Measurements from ENCODE around the gene RHEX.

RHEX gene

DNA sequence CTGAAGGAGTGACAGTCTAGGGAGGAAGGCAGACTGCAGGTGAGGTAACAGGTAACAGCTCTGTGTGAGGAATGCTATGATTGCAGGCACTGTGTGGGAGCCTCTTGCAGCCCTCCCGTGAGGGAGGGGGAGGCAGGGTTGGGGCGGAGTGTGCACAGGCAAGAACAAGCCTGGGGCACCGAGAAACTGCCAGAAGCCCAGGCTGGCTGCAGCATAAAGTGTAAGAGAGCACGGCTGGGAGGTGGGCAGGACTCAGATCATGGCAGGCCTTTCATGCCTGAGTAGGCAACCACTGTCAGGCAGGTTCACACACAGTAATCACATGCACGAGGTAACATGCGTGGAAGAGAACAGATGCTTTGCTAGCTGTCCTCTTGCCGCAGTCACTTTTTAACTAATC lies 11.3 kb upstream of the RHEX start:
- Histone ChIP-seq H4K8ac (ENCODE audit: low read depth, low read length) (no peak overlapping the region), H2BK5ac (ENCODE audit: low read length) (no peak overlapping the region), H3K79me1 (ENCODE audit: low read depth, low read length) (no peaks in the 10 kb centered on the region), H3K4me2 (ENCODE audit: insufficient read depth, low read length, poor library complexity, severe bottlenecking) (no peak overlapping the region), H3K36me3 (replicated peaks in 1 of 2; ENCODE audit: control insufficient read depth in 2 of 2, insufficient read depth in 2 of 2, low read length in 2 of 2) (no peaks in the 10 kb centered on the region), H3K18ac (ENCODE audit: low read length) (peak overlapping the region; percentile 76), H3K4me3 (ENCODE audit: low read length in 2 of 2) (no peak overlapping the region), H3K27me3 (ENCODE audit: control insufficient read depth in 3 of 3, insufficient read depth in 3 of 3, low read depth in 1 of 3, low read length in 3 of 3) (peaks cover 0 to 26% (median 2%) of the 10 kb centered on the region in 3 experiments), H3K23ac (ENCODE audit: low read depth, low read length, poor library complexity) (no peak overlapping the region), H3K9ac (ENCODE audit: low read depth, low read length, poor library complexity) (peak overlapping the region; percentile 72), H3K4ac (ENCODE audit: low read length) (no peak overlapping the region), H2BK120ac (ENCODE audit: low read depth, low read length) (no peak overlapping the region), H4K91ac (ENCODE audit: low read depth, low read length, poor library complexity) (no peak overlapping the region), H3K14ac (ENCODE audit: low read length) (peak overlapping the region; percentile 89), H3K27ac (replicated peaks; ENCODE audit: low read length) (no peak overlapping the region), H2AK5ac (ENCODE audit: low read depth, low read length) (no peak overlapping the region), H3K4me1 (ENCODE audit: control insufficient read depth in 2 of 2, insufficient read depth in 1 of 2, low read depth in 1 of 2, low read length in 2 of 2) (peaks cover 0 to 10% of the 10 kb centered on the region in 2 donors), H2AFZ (ENCODE audit: low read length) (peak overlapping the region; percentile 59), H2BK15ac (ENCODE audit: low read length) (no peak overlapping the region), H3K9me3 (replicated peaks in 1 of 2; ENCODE audit: control insufficient read depth in 2 of 2, insufficient read depth in 1 of 2, low read depth in 1 of 2, low read length in 2 of 2) (no peaks in the 10 kb centered on the region), H2BK12ac (ENCODE audit: low read length) (peak overlapping the region; percentile 41)
- WGBS, 2 donors (ENCODE audit: extremely low coverage in 2 of 2, insufficient read length in 2 of 2, insufficient replicate concordance in 1 of 2) = no CpG with 5 or more reads among the region's 7 CpGs
- no peak for DNase-seq (ENCODE audit: low spot score)

DNA sequence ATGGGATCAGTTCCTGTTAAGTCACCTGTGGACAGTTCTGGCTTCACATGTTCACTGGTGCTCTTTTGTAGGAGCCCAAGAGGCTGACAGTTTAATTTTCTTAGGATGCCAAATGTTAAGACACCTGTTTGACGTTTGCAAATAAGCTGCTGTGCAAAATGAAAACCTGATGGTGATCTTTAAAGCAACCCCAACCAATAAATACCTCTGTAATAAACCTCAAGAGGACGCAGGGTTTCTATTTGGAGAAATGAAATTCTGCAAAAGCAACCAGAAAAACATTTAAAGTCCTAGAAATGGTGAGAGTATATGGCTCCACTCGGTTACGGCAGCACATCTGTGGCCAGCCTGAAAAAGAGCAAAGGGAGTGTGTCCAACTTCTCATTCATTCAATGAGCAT lies 5.7 kb upstream of the RHEX start:
- H2AK5ac ChIP-seq (ENCODE audit: low read depth, low read length) = no peak overlapping the region
- H3K14ac ChIP-seq (ENCODE audit: low read length) = no peak overlapping the region
- H3K23ac ChIP-seq (ENCODE audit: low read depth, low read length, poor library complexity) = no peak overlapping the region
- no peak overlapping the region for H2BK12ac ChIP-seq (ENCODE audit: low read length)
- no peak overlapping the region for H2BK5ac ChIP-seq (ENCODE audit: low read length)
- no peaks in the 10 kb centered on the region for H3K27me3 ChIP-seq (ENCODE audit: control insufficient read depth in 3 of 3, insufficient read depth in 3 of 3, low read depth in 1 of 3, low read length in 3 of 3)
- no peak overlapping the region for H4K91ac ChIP-seq (ENCODE audit: low read depth, low read length, poor library complexity)
- no peak for DNase-seq (ENCODE audit: low spot score)
- no CpG with 5 or more reads among the region's 4 CpGs for WGBS, 2 donors (ENCODE audit: extremely low coverage in 2 of 2, insufficient read length in 2 of 2, insufficient replicate concordance in 1 of 2)
- no peak overlapping the region for H2BK15ac ChIP-seq (ENCODE audit: low read length)
- H3K27ac ChIP-seq (replicated peaks; ENCODE audit: low read length) = no peak overlapping the region
- H3K9ac ChIP-seq (ENCODE audit: low read depth, low read length, poor library complexity) = no peak overlapping the region
- H3K4me3 ChIP-seq (ENCODE audit: low read length in 2 of 2) = no peak overlapping the region
- H3K18ac ChIP-seq (ENCODE audit: low read length) = no peak overlapping the region
- no peak overlapping the region for H2BK120ac ChIP-seq (ENCODE audit: low read depth, low read length)
- no peaks in the 10 kb centered on the region for H3K4me1 ChIP-seq (ENCODE audit: control insufficient read depth in 2 of 2, insufficient read depth in 1 of 2, low read depth in 1 of 2, low read length in 2 of 2)
- no peak overlapping the region for H3K4me2 ChIP-seq (ENCODE audit: insufficient read depth, low read length, poor library complexity, severe bottlenecking)
- H2AFZ ChIP-seq (ENCODE audit: low read length) = no peak overlapping the region
- H3K79me1 ChIP-seq (ENCODE audit: low read depth, low read length) = no peaks in the 10 kb centered on the region
- no peak overlapping the region for H4K8ac ChIP-seq (ENCODE audit: low read depth, low read length)
- no peaks in the 10 kb centered on the region for H3K9me3 ChIP-seq (replicated peaks in 1 of 2; ENCODE audit: control insufficient read depth in 2 of 2, insufficient read depth in 1 of 2, low read depth in 1 of 2, low read length in 2 of 2)
- no peak overlapping the region for H3K4ac ChIP-seq (ENCODE audit: low read length)
- H3K36me3 ChIP-seq (replicated peaks in 1 of 2; ENCODE audit: control insufficient read depth in 2 of 2, insufficient read depth in 2 of 2, low read length in 2 of 2) = no peaks in the 10 kb centered on the region

DNA sequence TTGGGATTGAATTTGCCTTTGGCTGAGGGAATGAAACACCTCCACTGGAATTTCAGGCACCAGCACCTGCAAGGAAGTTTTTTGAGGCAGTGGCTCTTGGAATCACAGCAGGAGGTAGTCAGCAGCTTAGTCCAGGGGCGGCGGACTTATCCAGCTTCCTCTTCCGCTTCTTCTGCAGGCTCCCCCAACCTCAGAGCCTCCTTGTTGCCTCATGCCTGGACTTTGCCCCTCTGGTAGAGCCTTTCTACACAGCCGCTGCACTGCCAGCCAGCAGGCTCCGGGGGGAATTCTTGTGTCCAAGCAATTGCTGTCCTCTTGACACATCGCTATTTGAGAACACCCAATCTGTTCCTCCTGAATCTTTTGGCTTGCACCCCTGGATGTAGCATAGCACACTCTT lies 4.4 kb upstream of the RHEX start:
- no peak overlapping the region for H3K27ac ChIP-seq (replicated peaks; ENCODE audit: low read length)
- no peaks in the 10 kb centered on the region for H3K36me3 ChIP-seq (replicated peaks in 1 of 2; ENCODE audit: control insufficient read depth in 2 of 2, insufficient read depth in 2 of 2, low read length in 2 of 2)
- H3K27me3 ChIP-seq (ENCODE audit: control insufficient read depth in 3 of 3, insufficient read depth in 3 of 3, low read depth in 1 of 3, low read length in 3 of 3) = no peaks in the 10 kb centered on the region
- no peak overlapping the region for H2AK5ac ChIP-seq (ENCODE audit: low read depth, low read length)
- no peak overlapping the region for H3K9ac ChIP-seq (ENCODE audit: low read depth, low read length, poor library complexity)
- H2BK12ac ChIP-seq (ENCODE audit: low read length) = no peak overlapping the region
- peaks cover 0 to 4% of the 10 kb centered on the region in 2 donors for H3K9me3 ChIP-seq (replicated peaks in 1 of 2; ENCODE audit: control insufficient read depth in 2 of 2, insufficient read depth in 1 of 2, low read depth in 1 of 2, low read length in 2 of 2)
- H2BK5ac ChIP-seq (ENCODE audit: low read length) = no peak overlapping the region
- DNase-seq (ENCODE audit: low spot score) = no peak
- H4K8ac ChIP-seq (ENCODE audit: low read depth, low read length) = no peak overlapping the region
- no peak overlapping the region for H3K18ac ChIP-seq (ENCODE audit: low read length)
- H4K91ac ChIP-seq (ENCODE audit: low read depth, low read length, poor library complexity) = no peak overlapping the region
- no peak overlapping the region for H3K4me2 ChIP-seq (ENCODE audit: insufficient read depth, low read length, poor library complexity, severe bottlenecking)
- no peak overlapping the region for H3K14ac ChIP-seq (ENCODE audit: low read length)
- no peaks in the 10 kb centered on the region for H3K79me1 ChIP-seq (ENCODE audit: low read depth, low read length)
- H2BK120ac ChIP-seq (ENCODE audit: low read depth, low read length) = no peak overlapping the region
- no peak overlapping the region for H2AFZ ChIP-seq (ENCODE audit: low read length)
- no CpG with 5 or more reads among the region's 6 CpGs for WGBS, 2 donors (ENCODE audit: extremely low coverage in 2 of 2, insufficient read length in 2 of 2, insufficient replicate concordance in 1 of 2)
- H3K23ac ChIP-seq (ENCODE audit: low read depth, low read length, poor library complexity) = no peak overlapping the region
- no peak overlapping the region for H2BK15ac ChIP-seq (ENCODE audit: low read length)
- no peaks in the 10 kb centered on the region for H3K4me1 ChIP-seq (ENCODE audit: control insufficient read depth in 2 of 2, insufficient read depth in 1 of 2, low read depth in 1 of 2, low read length in 2 of 2)
- no peak overlapping the region for H3K4ac ChIP-seq (ENCODE audit: low read length)
- no peak overlapping the region for H3K4me3 ChIP-seq (ENCODE audit: low read length in 2 of 2)

DNA sequence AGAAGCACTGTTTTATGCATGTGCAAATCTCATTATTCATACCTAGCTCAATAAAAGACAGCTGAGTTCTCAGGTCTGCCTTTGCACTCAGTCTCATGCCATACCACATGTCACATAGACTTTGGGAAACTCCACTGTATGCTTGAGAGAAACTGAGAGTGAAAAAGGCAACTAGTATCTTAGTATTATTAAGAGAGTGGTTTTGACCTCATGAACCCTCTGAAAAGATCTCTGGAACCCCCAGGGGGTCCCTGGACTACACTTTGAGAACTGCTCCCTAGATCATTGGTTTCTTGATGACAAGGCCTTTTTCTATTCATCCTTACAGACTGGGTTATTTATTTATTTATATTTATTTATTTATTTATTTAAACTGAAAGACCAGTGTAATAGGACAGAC lies 3.7 kb upstream of the RHEX start:
- Histone ChIP-seq H3K4ac (ENCODE audit: low read length) (no peak overlapping the region), H3K4me1 (ENCODE audit: control insufficient read depth in 2 of 2, insufficient read depth in 1 of 2, low read depth in 1 of 2, low read length in 2 of 2) (no peaks in the 10 kb centered on the region), H3K4me2 (ENCODE audit: insufficient read depth, low read length, poor library complexity, severe bottlenecking) (no peak overlapping the region), H4K91ac (ENCODE audit: low read depth, low read length, poor library complexity) (no peak overlapping the region), H2BK5ac (ENCODE audit: low read length) (no peak overlapping the region), H3K14ac (ENCODE audit: low read length) (no peak overlapping the region), H3K79me1 (ENCODE audit: low read depth, low read length) (no peaks in the 10 kb centered on the region), H3K9me3 (replicated peaks in 1 of 2; ENCODE audit: control insufficient read depth in 2 of 2, insufficient read depth in 1 of 2, low read depth in 1 of 2, low read length in 2 of 2) (peaks cover 0 to 4% of the 10 kb centered on the region in 2 donors), H3K27ac (replicated peaks; ENCODE audit: low read length) (no peak overlapping the region), H3K23ac (ENCODE audit: low read depth, low read length, poor library complexity) (no peak overlapping the region), H3K27me3 (ENCODE audit: control insufficient read depth in 3 of 3, insufficient read depth in 3 of 3, low read depth in 1 of 3, low read length in 3 of 3) (no peaks in the 10 kb centered on the region), H3K36me3 (replicated peaks in 1 of 2; ENCODE audit: control insufficient read depth in 2 of 2, insufficient read depth in 2 of 2, low read length in 2 of 2) (no peaks in the 10 kb centered on the region), H2BK120ac (ENCODE audit: low read depth, low read length) (no peak overlapping the region), H3K18ac (ENCODE audit: low read length) (no peak overlapping the region), H4K8ac (ENCODE audit: low read depth, low read length) (no peak overlapping the region), H2AFZ (ENCODE audit: low read length) (no peak overlapping the region), H2BK12ac (ENCODE audit: low read length) (no peak overlapping the region), H3K9ac (ENCODE audit: low read depth, low read length, poor library complexity) (no peak overlapping the region), H2BK15ac (ENCODE audit: low read length) (no peak overlapping the region), H3K4me3 (ENCODE audit: low read length in 2 of 2) (no peak overlapping the region), H2AK5ac (ENCODE audit: low read depth, low read length) (no peak overlapping the region)
- DNase-seq (ENCODE audit: low spot score) = no peak

Data from neuronal stem cell (in vitro differentiated cells).